GM19395 (cell line): ENCODE results near the gene PRPF31.
"Not testable (repeated sequence)": the region's sequence is repeated elsewhere in the genome, so short reads cannot be mapped to it uniquely, and the experiment has no call there.

Experiments used
- ATAC-seq: cut with Tn5 transposase; IDR thresholded peaks from one replicate; pipeline ENCODE4 v1.9.1; 2021; ENCODE audit warnings: mild to moderate bottlenecking, moderate library complexity; ENCODE audit not compliant: unreplicated experiment

PRPF31 gene, protein sequence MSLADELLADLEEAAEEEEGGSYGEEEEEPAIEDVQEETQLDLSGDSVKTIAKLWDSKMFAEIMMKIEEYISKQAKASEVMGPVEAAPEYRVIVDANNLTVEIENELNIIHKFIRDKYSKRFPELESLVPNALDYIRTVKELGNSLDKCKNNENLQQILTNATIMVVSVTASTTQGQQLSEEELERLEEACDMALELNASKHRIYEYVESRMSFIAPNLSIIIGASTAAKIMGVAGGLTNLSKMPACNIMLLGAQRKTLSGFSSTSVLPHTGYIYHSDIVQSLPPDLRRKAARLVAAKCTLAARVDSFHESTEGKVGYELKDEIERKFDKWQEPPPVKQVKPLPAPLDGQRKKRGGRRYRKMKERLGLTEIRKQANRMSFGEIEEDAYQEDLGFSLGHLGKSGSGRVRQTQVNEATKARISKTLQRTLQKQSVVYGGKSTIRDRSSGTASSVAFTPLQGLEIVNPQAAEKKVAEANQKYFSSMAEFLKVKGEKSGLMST

DNA sequence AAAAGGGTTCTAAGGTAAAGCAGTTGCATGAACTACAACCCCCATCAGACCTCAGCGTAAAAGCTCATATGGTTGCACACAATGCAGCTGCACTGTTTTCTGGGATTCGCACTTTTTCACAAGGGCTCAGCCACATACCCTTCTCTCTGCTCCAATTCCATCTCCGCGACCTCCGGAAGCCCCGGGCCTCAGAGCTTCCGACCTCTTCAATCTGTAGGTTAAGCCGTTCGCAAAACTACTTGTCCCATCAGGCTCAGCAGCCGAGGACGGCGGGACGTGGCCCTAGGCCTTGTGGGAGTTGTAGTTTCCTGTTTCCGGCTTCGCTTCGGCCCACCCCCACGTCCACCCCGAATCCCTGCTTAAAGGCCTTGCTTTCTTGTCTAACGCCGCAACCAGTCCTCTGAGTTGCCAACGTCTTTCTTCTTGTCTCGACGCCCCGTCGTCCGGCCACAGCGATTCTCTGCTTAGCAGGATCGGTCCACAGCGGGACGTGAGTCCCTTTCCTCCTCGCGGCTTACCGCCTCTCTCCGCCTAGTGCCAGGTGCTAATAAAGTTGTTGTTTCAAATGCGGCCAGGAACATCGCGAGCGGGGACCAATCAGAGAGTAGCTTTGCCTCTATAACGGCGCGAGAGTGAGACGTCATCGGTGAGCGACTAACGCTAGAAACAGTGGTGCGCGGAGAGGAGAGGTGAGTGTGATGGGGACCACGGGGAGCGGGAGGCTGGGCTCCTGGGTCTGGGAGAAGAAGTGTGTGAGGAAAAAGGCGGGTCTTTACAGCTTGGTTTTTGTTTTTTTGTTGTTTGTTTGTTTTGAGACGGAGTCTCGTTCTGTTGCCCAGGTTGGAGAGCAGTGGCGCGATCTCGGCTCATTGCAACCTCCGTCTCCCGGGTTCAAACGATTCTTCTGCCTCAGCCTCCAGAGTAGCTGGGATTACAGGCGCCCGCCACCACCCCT, at the start of gene PRPF31, which contains the start of gene TFPT:
TSS of gene PRPF31 (plus strand) at position 646 of the 955 bp plus-strand sequence. CDS start 2,525 bp downstream, outside the sequence.
TSS of gene TFPT (minus strand) at position 549 of the 955 bp plus-strand sequence. CDS start at position 161, 388 bp downstream.
- ATAC-seq: peak; percentile 82

DNA sequence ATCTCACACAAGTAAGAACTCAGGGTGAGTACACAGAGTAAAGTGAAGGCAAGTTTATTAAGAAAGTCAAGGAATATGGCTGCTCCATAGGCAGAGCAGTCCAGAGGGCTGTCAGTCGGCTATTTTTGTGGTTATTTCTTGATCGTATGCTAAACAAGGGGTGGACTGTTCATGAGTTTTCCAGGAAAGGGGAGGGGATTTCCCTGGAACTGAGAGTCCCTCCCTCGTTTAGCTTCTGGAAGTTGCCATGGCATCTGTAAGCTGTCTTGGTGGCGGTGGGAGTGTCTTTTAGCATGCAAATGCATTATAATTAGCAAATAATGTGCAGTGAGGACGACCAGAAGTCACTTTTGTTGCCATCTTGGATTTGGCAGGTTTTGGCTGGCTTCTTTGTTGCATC, 46.1 kb upstream of the PRPF31 start:
- no peak for ATAC-seq

DNA sequence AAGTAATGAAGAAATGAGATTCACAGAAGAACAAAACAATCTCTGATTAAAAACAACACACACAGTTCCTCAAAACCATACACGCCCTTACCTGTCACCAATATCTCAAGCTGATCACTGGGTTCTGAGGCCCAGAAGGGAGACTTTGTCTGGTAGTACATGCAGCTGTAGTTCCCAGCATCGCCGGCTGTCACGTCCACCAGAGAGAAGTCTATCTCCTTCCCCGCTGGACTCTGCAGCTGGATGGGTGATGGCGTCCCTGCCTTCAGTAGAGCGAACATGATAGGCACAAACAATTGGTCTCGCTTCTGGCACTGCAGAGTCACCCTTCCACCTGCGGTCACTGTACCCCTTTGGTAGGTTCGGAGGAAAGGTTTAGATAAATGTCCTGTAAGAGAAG, 41.7 kb upstream of the PRPF31 start:
- no peak for ATAC-seq

DNA sequence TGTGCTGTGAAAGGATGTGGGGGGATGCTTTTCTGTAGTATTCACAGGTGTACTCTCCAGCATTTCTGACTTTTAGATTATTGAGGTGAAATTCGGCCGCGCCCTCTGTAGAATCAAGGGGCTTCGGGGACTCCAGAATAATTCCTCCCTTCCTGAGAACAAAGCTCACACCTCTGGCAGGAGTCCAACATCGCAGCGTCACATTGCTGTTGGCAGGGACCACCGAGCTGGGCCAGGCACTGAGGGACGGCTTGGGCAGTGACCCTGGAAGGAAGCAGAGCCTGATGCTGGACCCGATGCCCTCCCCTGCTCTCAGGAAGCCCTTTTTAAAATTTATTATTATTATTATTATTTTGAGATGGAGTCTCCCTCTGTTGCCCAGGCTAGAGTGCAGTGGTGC, 40.7 kb upstream of the PRPF31 start:
- ATAC-seq: no peak

DNA sequence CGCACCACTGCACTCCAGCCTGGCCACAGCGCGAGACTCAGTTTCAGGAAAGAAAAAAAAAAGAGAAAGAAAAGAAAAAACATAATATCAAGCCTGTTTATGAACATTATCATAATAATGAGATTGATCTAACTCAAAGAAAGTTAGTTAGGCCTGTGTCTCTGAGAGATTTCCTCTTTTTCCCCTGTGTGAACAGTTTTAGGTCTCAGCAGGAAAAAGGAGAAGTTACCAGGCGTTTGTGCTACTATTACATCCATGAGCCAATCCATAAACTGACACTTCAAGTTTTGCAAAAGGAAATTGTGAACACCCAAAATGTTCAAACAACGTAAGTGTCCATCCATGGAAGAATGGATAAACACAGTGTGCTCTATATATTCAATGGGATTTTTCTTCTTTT, 38.2 kb upstream of the PRPF31 start:
- ATAC-seq: no peak

DNA sequence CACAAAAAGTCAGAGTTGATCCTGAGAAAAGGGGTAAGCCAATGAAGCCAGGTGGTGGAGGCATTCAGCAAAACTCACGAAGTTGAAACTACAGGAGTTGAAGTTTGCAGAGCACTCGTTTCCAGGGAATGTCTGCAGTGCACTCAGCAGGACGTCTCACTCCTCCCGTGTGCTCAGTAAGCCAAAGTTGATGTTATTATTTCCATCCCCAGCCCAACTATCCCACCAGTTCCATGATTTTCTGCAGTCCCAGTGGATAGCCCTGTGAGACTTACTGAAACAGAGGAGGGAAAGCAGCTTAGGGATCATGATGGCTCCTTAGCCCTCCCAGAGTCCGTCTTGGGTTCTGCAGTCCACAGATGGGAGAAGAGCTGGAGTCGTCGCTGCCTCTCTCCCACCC, 34.5 kb upstream of the PRPF31 start, which contains the start of gene TARM1:
TSS of gene TARM1 (minus strand) at position 334 of the 400 bp plus-strand sequence. CDS start at position 309, 25 bp downstream.
- ATAC-seq: no peak

DNA sequence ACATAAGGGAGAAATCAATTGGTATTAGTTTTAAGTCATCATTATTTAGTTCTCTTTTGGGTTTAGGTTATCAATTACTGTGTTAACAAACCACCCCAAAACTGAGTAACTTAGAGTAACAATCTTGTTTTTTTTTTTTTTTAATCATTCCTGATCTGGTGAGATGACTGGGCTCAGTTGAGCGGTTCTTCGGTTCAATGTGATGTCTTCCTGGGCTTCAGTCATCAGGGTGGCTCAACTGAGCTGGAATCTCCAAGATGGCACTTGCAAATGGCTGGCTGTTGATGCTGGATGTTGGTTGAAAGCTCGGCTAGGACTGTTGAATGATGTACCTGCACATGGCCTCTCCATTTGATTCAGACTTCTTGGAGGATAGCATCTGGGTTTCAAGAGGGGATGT, 31.1 kb upstream of the PRPF31 start:
- ATAC-seq: no peak

DNA sequence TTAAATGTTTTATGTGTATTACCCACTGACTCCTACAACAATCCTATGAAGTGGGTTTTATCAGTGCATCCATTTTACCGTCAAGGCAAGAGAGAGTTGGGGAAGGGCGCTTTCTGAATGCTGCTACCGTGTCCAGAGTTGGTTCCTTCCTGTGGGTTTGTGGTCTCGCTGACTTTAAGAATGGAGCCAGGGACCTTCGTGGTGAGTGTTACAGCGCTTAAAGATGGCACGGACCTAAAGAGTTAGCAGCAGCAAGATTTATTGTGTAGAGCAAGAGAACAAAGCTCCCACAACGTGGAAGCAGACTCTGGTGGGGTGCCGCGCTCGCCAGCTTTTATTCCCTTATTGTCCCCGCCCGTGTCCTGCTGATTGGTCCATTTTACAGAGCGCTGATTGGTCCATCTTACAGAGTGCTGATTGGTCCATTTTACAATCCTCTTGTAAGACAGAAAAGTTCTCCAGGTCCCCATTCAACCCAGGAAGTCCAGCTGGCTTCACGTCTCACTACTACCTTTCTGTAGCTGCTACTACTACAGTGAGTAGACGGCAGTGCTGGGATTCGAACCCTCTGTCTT, 21.0 kb upstream of the PRPF31 start:
- ATAC-seq: no peak

DNA sequence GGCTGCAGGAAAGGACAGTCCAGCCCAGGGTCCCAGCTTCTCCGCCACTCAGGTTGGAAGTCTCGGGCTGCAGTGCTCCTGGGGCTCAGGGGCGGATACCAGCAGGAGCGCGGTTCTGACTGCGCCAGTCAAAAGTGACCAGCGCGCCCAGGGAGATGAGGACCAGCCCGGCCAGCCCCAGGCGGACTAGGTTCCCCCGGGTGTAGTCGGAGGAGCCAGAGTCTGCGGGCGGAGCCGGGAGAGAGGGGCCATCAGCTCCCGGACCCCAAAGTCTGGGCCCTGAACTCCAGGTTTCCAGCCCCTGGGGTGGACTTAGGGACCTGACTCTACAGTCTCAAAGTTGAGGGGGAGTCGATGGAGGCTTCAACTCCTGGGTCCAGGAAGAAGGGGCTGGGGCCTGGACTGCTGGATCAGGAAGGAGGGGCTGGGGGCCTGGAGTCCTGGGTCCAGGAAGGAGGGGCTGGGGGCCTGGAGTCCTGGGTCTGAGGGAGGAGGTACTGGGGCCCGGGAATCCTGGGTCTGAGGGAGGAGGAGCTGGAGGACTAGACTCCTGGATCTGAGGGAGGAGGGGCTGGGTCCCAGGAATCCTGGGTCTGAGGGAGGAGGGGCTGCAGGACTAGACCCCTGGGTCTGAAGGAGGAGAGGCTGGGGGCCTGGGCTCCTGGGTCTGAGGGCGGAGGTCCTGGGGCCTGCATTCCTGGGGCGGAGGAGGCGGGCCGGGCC, 20.3 kb upstream of the PRPF31 start:
- no peak for ATAC-seq

DNA sequence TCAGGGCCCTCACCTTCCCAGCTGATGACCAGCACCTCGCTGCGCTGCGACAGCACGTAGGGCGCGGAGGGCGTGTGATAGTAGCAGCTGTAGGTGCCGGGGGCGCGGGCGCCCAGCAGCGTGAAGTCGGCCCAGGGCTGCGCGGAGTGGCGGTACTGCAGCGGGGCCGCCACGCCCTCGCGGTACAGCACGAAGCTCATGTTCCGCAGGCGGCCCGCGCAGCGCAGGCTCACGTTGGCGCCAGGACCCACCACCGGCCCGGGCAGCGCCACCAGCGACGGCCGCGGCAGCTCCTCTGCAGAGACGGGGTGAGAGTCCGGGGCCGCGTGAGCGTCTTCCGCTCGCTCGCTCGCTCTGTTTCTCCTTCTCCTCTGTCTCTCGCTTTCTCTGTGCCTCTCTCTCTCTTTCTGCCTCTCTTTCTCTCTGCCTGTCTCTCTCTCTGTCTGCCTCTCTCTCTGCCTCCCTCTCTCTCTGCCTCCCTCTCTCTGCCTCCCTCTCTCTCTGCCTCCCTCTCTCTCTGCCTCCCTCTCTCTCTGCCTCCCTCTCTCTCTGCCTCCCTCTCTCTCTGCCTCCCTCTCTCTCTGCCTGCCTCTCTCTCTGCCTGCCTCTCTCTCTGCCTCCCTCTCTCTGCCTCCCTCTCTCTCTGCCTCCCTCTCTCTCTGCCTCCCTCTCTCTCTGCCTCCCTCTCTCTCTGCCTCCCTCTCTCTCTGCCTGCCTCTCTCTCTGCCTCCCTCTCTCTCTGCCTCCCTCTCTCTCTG, 19.5 kb upstream of the PRPF31 start:
- ATAC-seq: not testable (repeated sequence)

DNA sequence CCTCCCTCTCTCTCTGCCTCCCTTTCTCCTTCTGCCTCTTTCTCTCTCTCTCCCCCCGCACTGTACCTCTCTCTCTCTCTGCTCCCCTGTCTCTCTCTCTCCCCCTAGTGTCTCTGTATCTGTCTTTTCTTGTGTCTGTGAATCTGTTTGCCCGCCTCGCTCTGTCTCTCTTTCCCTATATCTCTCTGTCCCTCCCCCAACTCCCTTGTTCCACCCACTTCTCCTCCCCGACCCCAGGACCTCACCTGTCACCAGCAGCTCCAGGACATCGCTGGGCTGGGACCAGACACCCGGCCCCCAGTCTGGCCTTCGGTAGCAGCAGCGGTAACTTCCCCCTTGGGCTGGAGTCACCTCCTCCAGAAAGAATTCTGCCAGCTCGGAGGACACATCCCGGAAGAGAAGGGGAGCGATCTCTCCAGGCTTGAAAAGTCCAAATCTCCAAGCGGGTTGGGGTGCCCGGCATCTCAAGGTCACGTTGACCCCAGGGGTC, 18.9 kb upstream of the PRPF31 start:
- ATAC-seq: no peak

DNA sequence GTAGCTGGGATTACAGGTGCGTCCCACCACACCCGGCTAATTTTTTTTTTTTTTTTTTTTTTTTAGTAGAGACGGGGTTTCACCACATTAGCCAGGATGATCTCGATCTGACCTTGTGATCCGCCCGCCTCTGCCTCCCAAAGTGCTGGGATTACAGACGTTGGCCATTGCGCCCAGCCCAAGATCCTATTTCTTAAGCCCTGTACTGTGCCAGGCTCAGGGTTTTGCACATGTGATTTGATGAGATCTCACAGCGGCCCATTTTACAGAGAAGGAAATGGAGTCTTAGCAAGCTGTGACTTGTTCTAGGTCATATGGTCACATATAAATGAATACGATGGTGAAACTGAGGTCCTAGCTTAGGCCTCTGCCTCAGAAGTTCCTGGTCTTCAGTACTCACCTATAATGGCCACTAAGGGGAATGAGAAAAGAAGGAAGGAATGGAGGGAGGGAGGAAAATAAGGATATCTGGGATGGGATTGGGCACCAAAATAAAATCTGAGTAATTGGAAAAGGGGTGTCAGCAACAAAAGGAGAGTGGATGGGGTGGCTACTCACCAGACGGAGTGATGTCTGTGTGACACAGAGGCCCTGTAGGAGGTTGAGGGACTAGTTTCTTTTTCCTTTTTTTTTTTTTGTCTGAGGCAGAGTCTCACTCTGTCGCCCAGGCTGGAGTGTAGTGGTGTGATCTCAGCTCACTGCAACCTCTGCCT, 16.2 kb upstream of the PRPF31 start:
- ATAC-seq: no peak

DNA sequence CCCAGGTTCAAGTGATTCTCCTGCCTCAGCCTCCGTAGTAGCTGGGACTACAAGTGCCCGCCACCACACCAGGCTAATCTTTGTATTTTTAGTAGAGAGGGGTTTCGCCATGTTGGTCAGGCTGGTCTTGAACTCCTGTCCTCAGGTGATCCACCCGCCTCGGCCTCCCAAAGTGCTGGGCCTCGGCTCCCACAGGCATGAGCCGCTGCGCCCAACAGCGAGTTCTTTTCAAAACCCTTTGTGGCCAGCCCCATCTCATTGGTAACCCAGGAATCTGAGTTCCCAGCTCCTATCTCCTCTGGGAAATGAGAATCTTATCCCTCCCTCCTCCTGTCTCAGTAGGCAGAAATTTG, 15.7 kb upstream of the PRPF31 start:
- ATAC-seq: not testable (repeated sequence)

DNA sequence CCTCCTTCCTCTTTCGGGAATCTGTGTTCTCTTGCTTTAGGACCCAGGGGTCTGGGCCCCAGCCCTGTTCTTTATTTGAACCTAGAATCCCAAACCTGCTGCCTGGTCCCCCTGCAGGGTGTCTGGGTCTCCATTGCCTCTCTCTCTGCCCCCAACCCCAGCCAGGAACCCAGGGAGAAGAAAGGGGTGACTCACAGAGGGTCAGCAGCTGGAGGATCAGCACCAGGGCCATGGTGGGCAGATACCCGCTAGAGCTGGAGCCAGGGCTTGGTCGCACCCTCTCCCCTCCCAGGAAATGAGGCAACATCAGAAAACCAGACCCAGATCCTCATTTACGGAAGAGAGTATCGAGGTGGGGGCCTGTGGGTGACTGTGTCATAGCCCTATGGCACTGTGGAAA, 15.0 kb upstream of the PRPF31 start, which contains the start of gene OSCAR:
TSS of gene OSCAR (minus strand) at position 243 of the 400 bp plus-strand sequence. CDS start at position 232, 11 bp downstream.
- no peak for ATAC-seq

DNA sequence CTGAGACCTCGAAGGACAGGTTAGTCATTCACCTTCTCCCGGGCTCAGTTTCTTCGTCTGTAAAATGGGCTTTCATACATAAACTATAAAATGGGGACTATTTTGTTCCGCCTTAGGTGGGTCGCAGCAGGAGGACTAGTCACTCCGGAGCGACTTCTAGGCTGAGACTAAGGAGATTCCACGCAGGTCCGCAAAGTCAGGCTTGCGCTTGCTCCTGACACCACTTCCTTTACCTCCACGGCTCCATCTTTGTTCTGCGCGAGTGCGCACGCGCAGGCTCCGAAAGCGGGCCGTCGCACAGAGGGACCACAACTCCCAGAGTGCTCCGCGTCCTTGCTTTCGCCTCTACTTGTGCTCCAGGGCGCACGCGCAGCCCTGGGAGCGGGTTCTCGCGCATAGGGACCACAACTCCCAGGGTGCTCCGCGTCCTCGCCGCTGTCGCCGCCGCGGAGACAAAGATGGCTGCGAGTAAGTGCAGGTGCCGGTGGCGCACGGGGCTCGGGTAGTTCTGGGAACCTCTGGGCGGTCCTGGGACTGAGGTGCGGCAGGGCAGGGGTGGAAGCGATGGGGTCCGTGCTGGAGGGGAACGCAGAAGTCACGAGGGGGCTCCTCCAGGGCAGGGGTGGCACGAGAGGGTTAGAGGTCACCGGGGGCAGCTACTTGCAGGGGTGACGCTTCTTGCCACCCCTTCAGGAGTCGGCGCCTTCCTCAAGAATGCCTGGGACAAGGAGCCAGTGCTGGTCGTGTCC, 13.0 kb upstream of the PRPF31 start, which contains the start of gene NDUFA3:
TSS of gene NDUFA3 (plus strand) at position 435 of the 749 bp plus-strand sequence. CDS start at position 459, 24 bp downstream.
- peak; percentile 88 for ATAC-seq

DNA sequence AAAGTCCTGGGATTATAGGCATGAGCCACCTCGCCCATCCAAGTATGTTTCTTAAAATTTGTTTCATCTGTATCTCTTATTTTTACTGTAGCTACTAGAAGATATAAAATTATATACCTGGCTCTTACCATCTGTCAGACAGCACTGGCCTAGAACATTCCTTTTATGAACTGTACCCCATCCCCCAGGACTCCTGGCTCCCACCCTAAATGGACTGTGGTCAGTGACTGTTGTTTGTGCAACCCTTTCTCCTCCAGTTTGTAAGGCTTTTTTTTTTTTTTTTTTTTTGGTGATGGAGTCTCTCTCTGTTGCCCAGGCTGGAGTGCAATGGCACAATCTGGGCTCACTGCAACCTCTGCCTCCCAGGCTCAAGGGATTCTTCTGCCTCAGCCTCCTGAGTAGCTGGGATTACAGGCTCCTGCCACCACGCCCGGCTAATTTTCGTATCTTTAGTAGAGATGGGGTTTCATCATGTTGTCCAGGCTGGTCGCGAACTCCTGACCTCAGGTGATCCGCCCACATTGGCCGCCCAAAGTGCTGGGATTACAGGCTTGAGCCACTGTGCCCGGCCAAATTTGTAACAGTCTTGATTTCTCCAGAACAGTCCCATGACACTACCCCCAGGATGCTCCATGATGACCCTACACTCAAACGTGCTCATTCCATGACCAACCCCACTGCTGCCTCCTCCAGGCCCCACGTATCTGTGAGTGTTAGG, 10.4 kb upstream of the PRPF31 start:
- ATAC-seq: no peak

DNA sequence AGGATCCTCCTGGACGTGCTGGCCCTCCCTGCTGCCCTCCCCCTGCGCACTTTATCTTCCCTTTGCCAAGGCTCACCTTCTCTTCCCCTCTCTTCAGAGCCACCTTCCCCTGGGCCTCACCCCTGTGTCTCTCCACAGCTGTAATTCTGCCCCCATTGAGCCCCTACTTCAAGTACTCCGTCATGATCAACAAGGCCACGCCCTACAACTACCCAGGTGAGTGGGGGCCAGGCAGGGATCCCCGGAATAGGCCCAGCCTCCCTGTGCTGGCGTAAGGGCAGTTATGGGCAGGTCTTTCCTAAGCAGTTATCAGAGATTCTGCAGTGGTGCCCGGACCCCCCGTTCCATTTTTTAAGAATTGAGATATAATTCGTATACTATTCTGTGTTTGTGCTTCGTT, 9.8 kb upstream of the PRPF31 start:
- ATAC-seq: no peak
